Measurements from ENCODE around the gene LOC128125822.

The LOC128125822 gene

GRCh38 chr6:63556369-63556768 lies 15.9 kb upstream of the LOC128125822 start:
- DNase-seq (ENCODE audit: low read depth): no peak

- DNase-seq (ENCODE audit: low read depth): no peak
These were observed 14.0 kb upstream of the LOC128125822 start for GRCh38 chr6:63558278-63558677.

GRCh38 chr6:63560801-63561287 lies 11.4 kb upstream of the LOC128125822 start:
- no peak for DNase-seq (ENCODE audit: low read depth)

GRCh38 chr6:63561288-63561687 lies 11.0 kb upstream of the LOC128125822 start:
- no peak for DNase-seq (ENCODE audit: low read depth)

- no peak for DNase-seq (ENCODE audit: low read depth)
These were observed 9.0 kb upstream of the LOC128125822 start for GRCh38 chr6:63563235-63563634.

GRCh38 chr6:63565058-63565726 lies 7.1 kb upstream of the LOC128125822 start:
- no peak for DNase-seq (ENCODE audit: low read depth)

- DNase-seq (ENCODE audit: low read depth): no peak
These were observed 6.3 kb upstream of the LOC128125822 start for GRCh38 chr6:63565727-63566596.

- no peak for DNase-seq (ENCODE audit: low read depth)
These were observed 4.3 kb upstream of the LOC128125822 start for GRCh38 chr6:63567966-63568365.

- peak; percentile 72 for DNase-seq (ENCODE audit: low read depth)
These were observed 778 bp upstream of the LOC128125822 start for GRCh38 chr6:63571361-63572043.

GRCh38 chr6:63572747-63573075 lies 431 bp downstream of the LOC128125822 start:
- DNase-seq (ENCODE audit: low read depth): no peak

GRCh38 chr6:63573076-63573898 lies 1.0 kb downstream of the LOC128125822 start:
- DNase-seq (ENCODE audit: low read depth): peak; percentile 61

GRCh38 chr6:63573899-63574553 lies 1.7 kb downstream of the LOC128125822 start:
- DNase-seq (ENCODE audit: low read depth): peak; percentile 44

GRCh38 chr6:63574554-63574900 lies 2.2 kb downstream of the LOC128125822 start:
- DNase-seq (ENCODE audit: low read depth): no peak

- no peak for DNase-seq (ENCODE audit: low read depth)
These were observed 4.0 kb downstream of the LOC128125822 start for GRCh38 chr6:63576147-63576772.

GRCh38 chr6:63576985-63577712 lies 4.9 kb downstream of the LOC128125822 start:
- DNase-seq (ENCODE audit: low read depth): no peak

GRCh38 chr6:63578757-63579156 lies 6.5 kb downstream of the LOC128125822 start:
- no peak for DNase-seq (ENCODE audit: low read depth)

GRCh38 chr6:63579937-63580703 lies 7.8 kb downstream of the LOC128125822 start:
- DNase-seq (ENCODE audit: low read depth): no peak

- DNase-seq (ENCODE audit: low read depth): no peak
These were observed 8.4 kb downstream of the LOC128125822 start for GRCh38 chr6:63580704-63580961.

GRCh38 chr6:63581355-63582013 lies 9.2 kb downstream of the LOC128125822 start:
- no peak for DNase-seq (ENCODE audit: low read depth)
